Skeletal muscle cell (primary cell): Measurements from ENCODE around the gene CAB39L.

Source experiments
- DNase-seq: peaks from one replicate; pipeline ENCODE4 v3.0.0-alpha.2; 2010; ENCODE audit warnings: low read depth
- H3K4me3 ChIP-seq: 2 replicates; pipeline ENCODE4 v1.5.1; 2011; ENCODE audit warnings: low read depth, mild to moderate bottlenecking, control low read depth, low read length, moderate library complexity

The CAB39L gene

GRCh38 chr13:49320975-49321374, 122.9 kb downstream of the CAB39L start:
- H3K4me3 ChIP-seq, result no peak overlapping the region
- no peak for DNase-seq

- no peak overlapping the region for H3K4me3 ChIP-seq
- DNase-seq, result no peak
Measured at GRCh38 chr13:49319951-49320350, 123.9 kb downstream of the CAB39L start.

GRCh38 chr13:49319551-49319950, 124.3 kb downstream of the CAB39L start:
- DNase-seq, result no peak

GRCh38 chr13:49315756-49316482, 127.9 kb downstream of the CAB39L start:
- H3K4me3 ChIP-seq, result no peak overlapping the region
- DNase-seq, result no peak

More at GRCh38 chr13:49319551-49319950, 124.3 kb downstream of the CAB39L start:
- H3K4me3 ChIP-seq, result no peak overlapping the region

GRCh38 chr13:49315036-49315565, 128.8 kb downstream of the CAB39L start:
- no peak overlapping the region for H3K4me3 ChIP-seq
- DNase-seq, result no peak

GRCh38 chr13:49314344-49314882, 129.5 kb downstream of the CAB39L start:
- H3K4me3 ChIP-seq, result no peak overlapping the region
- DNase-seq, result no peak

GRCh38 chr13:49311816-49312215, 132.0 kb downstream of the CAB39L start:
- H3K4me3 ChIP-seq, result no peak overlapping the region
- no peak for DNase-seq

- no peak overlapping the region for H3K4me3 ChIP-seq
- DNase-seq, result no peak
Measured at GRCh38 chr13:49310251-49310650, 133.6 kb downstream of the CAB39L start.

- H3K4me3 ChIP-seq, result no peak overlapping the region
- DNase-seq, result no peak
Measured at GRCh38 chr13:49308921-49309408, 134.9 kb downstream of the CAB39L start.

GRCh38 chr13:49308097-49308875, 135.6 kb downstream of the CAB39L start:
- peak; percentile 88 for DNase-seq
- no peak overlapping the region for H3K4me3 ChIP-seq

- no peak for DNase-seq
Measured at GRCh38 chr13:49307365-49307764, 136.5 kb downstream of the CAB39L start.

GRCh38 chr13:49305792-49306425, 138.0 kb downstream of the CAB39L start:
- no peak for DNase-seq
- H3K4me3 ChIP-seq, result no peak overlapping the region

More at GRCh38 chr13:49307365-49307764, 136.5 kb downstream of the CAB39L start:
- no peak overlapping the region for H3K4me3 ChIP-seq

GRCh38 chr13:49304763-49305700, 138.8 kb downstream of the CAB39L start:
- no peak overlapping the region for H3K4me3 ChIP-seq
- no peak for DNase-seq

GRCh38 chr13:49304356-49304755, 139.5 kb downstream of the CAB39L start:
- H3K4me3 ChIP-seq, result no peak overlapping the region
- DNase-seq, result no peak

GRCh38 chr13:49303533-49304252, 140.2 kb downstream of the CAB39L start:
- no peak for DNase-seq
- no peak overlapping the region for H3K4me3 ChIP-seq

- DNase-seq, result no peak
- H3K4me3 ChIP-seq, result no peak overlapping the region
Measured at GRCh38 chr13:49302817-49303216, 141.0 kb downstream of the CAB39L start.

GRCh38 chr13:49302222-49302621, 141.6 kb downstream of the CAB39L start:
- no peak for DNase-seq
- no peak overlapping the region for H3K4me3 ChIP-seq
